GM20431 (cell line): Measurements from ENCODE around the gene C3orf85.

Experiments
- in situ Hi-C: fragments of 300-500 bp; cut with MseI, MboI; formaldehyde crosslinking; loops from one replicate; pipeline ENCODE4 v1.15.0; 2020; ENCODE audit warnings: low sequenced_read_pairs; ENCODE audit not compliant: unreplicated experiment

C3orf85 gene

DNA sequence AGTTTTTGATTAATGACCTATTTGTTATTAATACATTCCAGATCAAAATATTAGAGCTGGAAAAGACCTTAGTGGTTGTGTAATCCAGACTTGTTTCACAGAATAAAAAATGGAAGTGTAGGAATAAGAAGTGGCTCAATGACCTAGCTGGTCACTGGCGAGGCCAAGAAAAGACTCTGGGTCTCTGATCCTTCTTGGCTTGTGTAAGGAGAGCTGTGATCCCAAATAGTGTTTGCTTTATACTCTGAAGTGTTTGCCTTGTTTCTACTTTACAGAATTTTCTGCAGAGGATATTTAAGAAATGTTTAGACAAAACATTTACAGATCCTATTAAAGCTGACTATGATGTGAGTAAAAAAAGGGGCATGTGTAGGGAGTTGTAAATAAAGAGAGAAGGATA is 7.1 kb downstream of the C3orf85 start:
- in situ Hi-C loops = no loop called here

DNA sequence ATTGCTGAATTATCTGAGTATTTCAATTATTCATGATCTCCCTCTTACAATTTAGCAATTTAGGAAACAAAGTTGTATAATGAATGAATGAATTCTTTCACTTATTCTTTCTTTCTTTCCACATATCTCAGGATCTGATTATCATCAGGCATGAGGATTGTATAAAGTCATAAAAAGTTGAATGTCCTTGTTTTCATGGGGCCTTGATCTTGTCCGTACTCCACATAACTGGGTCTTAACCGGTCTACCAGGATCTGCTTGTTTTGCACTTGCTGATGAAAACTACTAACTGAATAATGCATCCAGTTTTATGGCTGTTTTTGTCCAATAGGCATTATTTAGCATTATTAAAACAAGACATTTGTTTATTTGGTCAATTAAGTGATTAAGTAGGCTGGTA is 12.6 kb downstream of the C3orf85 start:
- in situ Hi-C loops = no loop called here

DNA sequence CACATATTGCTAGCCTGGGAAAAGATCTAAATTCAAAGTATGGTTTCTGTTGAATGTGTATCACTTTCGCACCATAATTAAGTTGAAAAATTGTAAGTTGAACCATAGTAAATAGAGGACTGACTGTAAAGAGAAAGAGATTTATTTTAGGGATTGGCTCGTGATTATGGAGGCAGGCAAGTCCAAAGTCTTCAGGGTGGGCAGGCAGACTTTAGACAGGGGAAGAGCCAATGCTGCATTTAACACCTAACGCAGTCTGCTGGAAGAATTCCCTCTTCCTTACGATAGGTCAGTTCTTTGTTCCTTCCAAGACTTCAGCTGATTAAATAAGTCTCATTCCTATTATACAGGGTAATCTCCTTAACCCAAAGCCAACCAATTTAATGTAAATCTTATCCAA is 15.8 kb downstream of the C3orf85 start:
- in situ Hi-C loops = no loop called here

DNA sequence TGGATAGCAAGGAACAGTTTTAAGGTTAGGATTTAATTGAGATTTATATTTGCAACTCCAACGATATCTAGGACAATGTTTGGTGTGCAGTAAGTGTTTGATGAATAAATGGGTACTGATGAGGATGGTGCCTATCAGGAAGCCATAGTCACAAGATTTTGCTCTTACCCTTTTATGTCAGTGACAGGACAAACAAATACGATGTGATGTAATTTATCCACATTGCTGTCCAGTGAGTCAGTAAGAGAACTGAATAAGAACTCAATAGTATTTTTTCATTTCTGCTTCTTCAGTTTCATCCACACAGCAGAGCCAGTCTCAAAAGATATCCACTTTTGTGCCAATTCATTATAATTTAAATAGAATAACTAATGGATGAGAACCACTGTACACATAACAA is 18.5 kb downstream of the C3orf85 start:
- in situ Hi-C loops = no loop called here

DNA sequence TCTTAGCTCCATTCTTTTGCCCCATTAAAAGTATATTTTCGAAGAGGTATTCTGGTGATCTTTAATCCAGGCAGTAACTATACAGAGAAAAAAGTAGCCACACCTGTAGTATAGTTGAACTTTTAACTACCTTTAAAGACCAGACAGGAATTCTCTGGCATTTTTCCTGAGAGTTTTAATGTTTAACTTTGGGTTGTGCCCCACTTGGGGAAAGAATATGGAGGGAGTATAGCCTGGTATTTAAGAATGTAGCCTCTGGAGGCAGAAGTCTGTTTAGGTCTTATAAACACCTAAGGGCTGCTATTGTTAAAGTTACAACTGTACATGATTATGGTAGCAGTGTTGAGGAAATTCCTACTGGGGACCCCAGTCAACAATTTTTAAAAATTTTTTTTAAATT is 19.3 kb downstream of the C3orf85 start:
- in situ Hi-C loops = no loop called here

DNA sequence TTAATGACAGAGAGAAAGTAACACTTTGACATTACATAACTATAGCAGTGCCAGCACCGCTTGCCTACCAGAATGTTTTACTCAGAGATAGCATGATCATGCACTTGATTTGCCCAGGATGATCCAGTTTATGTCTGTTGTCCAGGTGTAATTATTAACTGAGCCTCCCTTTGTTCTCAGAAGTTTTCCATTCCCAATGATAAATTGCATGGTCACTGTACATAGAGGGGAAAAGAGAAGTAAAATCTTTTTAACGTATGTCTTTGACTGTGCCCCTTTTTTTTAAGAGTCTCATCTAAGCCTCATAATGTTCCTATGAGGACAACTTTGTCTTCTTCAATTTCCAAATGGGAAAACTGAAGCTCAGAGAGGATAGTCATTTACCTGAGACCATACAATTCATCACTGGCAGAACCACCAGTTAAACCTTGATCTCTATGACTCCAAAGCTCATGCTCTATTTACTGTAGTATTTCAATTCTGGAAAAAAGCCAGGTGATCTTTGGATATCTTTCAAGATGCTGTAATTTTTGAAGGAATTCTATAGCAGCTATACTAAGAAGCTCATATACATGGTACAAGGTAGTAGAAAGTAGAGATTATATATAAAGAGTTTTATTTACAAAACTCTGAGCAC is 25.1 kb downstream of the C3orf85 start:
- in situ Hi-C loops = no loop called here

DNA sequence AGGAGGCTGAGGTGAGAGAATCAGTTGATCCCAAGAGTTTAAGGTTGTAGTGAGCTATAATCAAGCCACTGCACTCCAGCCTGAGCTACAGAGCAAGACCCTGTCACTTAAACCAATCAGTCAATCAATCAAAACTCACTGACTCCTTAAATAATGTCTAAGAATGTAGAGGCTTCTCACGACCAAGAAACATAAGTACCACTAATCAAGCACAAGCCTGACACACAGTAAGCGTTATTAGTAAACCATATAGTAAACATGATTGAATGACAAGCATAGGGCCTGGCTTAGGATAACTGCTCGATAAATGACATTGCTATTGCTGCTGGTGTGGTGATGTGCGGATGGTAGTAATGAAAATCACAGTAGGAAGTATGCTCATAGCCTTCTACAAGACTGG is 29.4 kb downstream of the C3orf85 start:
- in situ Hi-C loops = no loop called here

DNA sequence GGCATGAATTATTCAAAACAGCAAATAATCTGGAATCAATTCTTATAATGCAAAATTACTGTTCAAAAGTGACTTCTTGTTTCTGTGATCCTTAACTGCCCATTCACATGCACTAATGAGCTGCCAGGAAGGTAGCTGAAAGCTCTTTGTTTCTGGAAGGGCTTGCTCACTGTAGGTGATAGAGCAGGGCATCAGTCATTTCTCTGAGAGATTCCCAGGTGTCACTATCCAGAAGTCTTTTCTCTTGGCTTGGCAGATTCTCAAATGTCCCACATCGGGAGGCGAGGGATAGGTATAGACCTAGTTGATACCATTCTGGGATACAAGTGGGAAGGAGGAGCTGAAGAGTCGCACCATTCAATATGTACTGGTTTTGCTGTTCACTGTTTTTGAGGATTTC is 35.0 kb downstream of the C3orf85 start:
- in situ Hi-C loops = no loop called here

DNA sequence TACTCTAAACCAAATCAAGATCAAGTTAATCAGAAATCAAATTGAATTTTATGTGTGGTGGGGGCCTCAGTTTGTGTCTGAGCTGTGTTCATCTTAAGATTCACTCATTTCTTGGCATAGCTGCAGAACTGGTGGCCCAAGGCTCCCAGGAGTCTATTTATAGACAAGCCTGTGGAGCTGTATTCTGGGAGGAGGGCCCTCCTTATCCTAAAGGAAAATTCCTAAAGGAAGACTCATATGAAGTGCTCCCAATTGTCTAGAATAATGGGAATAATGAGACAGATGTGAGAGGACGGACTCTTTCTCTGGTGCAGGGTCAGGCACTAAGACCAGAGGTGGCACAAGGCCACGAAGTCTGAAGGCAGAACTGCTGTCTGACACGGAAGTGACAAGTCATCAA is 38.9 kb downstream of the C3orf85 start:
- in situ Hi-C loops = no loop called here

DNA sequence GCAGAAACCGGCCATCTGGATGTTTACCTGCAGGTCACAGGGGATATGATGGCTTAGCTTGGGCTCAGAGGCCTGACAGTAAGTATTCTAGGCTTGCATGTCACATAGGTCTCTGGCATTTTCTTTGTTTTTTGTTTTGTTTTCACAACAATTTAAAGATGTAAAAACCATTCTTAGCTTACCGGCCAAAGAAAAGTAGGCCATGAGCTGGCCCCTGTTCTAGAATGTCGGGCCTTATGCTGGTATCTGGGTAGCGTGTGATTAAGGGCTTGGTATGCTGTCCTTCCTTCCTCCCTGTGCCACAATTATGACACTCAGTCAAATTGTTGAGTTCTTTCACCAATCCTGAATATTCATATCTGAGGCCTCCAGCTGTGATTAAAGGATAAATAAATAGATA is 40.2 kb downstream of the C3orf85 start:
- in situ Hi-C loops = no loop called here

DNA sequence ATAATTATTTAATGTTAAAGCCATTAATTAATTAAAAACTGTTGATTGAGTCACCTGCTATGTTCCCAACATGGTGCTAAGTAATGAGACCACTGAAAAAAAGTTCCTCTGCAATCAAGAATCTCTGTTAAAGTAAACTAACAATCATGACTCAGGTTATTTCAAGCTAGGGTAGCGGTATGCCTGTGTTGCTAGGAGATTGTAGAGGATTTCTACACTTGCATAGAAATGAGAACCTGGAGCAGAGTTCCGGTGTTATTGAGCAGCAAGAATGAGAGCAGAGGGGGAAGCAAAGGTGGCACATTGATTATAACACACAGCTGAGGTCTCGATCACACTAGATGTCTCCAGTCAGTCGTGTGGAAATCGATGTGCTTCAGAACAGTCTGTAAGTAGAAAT is 41.4 kb downstream of the C3orf85 start:
- in situ Hi-C loops = no loop called here

DNA sequence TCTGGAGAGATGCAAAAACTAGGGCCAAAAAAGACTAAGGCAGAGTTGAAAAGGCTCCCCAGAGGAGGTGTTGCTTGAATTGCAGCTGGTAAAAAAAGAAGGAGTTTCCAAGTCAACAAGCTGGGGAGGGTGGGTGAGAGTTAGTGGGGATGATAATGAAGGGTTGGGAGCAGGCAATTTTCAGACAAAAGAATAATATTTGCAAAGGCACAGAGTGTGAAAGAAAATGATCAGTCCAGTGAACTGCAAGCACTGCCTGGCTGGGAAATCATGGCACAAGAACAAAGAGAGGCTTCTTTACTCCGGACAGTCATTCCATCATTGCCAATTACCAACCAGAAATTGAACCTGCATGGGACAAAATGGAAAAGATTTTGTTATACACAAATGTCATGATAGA is 42.2 kb downstream of the C3orf85 start:
- in situ Hi-C loops = no loop called here

DNA sequence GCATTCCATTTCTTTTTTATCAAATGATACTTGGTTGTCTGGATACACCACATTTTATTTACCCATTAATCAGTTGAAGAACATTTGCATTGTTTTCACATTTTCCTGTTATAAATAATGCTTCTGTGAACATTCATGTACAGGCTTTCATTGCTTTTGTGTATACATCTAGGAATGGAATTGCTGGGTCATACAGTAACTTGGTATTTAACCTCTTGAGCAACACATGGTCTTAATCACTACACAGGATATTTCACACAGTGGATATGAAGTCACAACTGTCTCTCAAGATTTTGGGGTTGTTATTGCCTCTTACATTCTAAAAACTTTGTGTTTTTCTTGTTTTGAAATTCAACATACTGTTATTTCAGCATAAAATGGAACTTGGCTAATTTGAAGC is 48.2 kb downstream of the C3orf85 start:
- in situ Hi-C loops = no loop called here

DNA sequence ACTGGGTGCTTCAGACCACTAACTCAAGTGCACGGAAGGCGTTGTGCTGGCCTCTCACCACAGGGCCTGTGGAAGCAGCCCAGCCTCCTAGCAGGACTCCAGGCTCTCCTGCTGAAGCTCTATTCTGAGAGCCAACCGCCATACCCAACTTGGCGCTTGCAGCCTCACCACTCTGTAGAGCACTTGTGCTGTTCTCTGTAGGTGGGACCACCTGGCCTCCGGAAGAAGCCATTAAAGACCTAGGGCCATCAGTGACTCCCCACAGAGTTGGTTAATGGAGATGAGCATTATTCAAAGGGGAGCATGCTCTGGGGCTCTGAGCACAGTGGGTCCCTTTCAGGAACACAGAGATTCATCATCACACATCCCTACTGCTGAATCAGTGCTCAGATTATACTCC is 50.9 kb downstream of the C3orf85 start:
- in situ Hi-C loops = no loop called here

DNA sequence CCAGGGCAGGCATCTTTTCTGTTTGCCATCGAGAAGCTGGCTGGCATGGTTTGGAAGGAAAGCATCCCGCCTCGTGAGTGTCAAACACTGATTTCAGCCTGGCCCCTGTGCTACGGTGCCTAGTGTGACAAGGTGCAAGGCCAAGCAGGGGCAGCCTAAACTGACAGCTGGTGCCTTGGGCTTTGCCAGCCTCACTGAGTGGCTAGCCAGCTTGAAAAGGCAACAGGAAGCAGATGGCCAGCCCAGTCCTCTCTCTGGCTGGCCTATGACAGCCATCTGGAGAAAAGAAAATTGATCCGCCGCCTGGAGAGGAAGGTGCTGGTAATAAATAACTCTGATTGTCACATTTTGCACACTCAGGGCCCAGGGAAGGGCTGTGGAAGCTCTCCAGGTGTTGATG is 52.2 kb downstream of the C3orf85 start:
- in situ Hi-C loops = no loop called here

DNA sequence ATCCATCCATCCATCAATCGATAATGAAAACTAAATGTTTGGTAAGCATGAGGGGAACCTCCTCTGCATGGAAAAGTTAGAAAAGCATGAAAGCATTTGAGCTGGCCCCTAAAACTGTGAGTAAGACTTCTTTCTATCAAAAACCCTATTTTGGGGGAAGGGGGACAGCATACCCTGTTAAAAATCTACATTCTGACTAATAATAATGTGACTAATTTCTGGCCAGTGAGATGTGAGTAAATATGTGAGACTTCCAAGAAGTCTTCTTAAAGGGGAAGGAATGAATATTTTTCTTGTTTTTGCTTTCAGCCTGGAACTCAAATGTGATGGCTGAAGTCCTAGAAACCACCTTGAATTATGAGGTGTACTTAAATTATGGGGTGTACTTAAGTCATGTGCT is 54.9 kb downstream of the C3orf85 start:
- in situ Hi-C loops = no loop called here

DNA sequence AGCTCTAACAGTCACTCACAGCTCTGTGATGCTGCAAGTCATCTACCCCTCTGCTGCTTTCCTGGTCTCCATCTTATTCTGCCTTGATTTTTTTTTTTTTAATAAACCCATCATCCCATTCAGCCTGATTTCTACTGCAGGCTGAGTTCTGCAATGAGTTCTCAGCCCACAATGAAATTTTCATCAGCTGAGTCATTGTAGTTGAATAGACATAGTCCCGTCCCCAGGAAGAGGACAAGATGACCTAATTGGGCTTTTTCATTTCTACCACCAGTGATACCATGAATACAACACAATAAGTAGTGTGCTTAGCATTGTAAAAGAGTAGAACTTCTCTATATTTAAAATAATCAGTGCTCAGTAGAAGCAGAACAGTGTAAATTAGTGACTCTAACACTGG is 59.3 kb downstream of the C3orf85 start:
- in situ Hi-C loops = no loop called here
